ENCODE data around the gene RSPRY1.

The RSPRY1 gene

DNA sequence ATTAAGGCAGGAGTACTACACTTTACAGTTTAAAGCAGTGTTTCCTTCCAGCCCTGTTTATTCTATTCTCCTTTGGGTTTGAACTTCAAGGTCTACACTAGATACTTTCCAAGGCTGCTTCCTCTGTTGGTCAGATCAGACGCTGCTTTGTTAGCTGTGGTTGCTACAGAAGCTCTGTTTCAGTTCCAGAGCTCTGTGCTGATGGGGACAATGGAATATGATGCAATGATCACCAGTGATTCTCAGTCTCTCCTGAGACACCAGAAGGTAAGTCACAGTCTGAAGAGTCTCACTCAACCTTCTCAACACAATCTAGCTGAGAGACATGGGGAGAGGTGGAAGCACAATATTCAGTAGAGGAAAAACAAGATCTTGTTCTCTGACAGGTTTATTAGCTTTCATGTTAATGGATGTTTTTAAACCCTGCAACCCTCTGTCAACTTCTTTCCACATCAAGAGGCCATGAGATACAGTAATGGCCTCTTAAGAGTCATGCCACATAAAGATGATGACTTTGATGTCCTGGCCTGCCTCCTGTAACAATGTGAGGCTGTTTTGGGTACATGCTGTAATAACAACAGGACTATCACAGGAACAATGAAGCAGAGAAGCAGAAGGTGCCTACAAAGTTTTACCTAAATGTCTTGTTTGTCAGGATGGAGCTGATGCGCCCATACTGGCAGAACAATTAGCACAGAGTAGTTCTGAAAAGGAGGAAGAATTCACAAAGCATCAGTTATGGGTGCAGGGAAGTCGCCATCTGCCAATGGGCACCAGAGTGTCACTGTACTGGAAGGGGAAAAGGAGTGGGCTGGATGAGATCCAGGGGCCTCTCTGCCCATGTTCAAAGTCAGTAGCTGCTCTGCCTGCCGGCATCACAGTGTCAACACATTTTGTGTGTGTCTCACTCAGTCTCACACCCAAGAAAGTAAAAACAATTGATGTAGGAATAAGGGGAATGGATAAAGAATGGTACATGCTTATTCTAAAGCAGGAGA lies 33.7 kb upstream of the RSPRY1 start:
- no peak for DNase-seq

- DNase-seq, result no peak
Measured at GRCh38 chr16:57153841-57154240, 32.3 kb upstream of the RSPRY1 start.

GRCh38 chr16:57155702-57156350 lies 30.3 kb upstream of the RSPRY1 start:
- no peak for DNase-seq

DNA sequence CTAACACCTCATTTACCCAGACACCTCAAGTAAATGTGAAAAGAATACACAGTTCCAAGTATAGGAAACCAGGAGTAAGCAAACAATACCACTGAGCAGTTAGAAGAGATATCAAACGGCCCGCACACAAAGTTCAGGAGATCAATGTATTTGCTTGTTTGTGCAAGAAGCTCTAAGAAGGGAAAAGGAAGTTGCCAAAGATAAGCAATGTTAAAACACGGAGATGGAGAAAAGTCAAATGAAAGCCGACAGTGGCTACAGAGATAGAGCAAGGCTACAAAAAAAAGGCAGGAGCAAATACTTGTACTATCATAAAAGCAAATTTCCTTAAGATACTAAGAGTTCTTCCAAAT lies 29.8 kb upstream of the RSPRY1 start:
- no peak for DNase-seq

GRCh38 chr16:57157533-57157932 lies 28.6 kb upstream of the RSPRY1 start:
- DNase-seq, result no peak

DNA sequence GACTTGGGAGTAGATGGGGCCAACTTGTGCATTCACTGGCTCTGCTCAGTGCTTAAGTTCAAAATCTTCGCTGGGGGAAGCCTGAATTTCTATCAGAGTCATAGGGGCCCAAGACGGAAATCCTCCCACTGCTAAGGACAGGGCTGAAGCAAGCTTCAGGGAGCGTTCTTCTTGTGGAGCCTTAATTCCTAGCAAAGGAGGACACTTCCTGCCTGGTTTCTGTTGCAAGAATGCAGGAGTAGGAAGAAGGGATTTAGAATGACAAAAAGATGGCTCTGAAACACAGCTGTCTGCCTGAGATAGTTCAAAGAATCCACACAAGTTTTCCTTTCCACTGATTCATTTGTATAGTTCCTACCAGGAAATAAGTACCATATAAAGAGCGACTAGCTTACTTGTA lies 26.7 kb upstream of the RSPRY1 start:
- DNase-seq, result no peak

DNA sequence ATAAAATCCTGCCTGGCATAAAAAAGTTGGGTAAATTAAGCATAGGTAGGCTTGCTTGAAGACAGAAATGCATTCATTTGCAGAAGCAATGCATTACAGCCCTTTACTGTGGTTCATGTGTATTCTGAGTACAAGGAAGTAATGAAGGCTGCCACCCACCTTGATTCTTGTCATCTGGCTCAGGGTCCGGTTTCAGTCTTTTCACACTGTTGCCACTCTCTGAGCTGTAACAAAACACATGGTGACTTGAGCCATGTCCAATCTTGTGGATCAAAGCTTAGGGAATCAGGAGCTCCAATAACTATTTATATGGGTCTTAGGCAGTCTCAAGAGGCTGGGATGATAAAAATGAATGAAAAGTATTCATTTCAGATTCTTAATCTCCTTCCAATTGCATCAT lies 22.3 kb upstream of the RSPRY1 start:
- no peak for DNase-seq

- DNase-seq, result no peak
Measured at GRCh38 chr16:57165483-57165882, 20.6 kb upstream of the RSPRY1 start.

DNA sequence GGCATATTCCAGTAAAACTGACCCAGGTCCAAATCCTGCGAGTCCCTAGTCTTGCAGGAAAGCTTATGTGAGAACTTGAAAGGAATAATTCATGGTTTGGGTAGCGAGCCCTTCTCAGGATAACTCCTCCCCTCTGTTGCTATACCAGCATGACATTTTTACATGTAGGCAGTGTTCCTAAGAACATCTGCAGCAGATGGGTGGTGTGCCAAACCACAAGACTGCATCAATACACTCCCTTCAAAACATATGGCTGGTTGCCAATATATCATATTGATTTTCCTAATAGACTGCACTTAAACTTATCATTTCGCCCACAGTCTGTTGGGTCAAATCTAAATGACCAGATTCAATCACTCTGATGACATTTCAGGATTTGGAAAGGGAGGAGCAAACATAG lies 20.2 kb upstream of the RSPRY1 start:
- no peak for DNase-seq

DNA sequence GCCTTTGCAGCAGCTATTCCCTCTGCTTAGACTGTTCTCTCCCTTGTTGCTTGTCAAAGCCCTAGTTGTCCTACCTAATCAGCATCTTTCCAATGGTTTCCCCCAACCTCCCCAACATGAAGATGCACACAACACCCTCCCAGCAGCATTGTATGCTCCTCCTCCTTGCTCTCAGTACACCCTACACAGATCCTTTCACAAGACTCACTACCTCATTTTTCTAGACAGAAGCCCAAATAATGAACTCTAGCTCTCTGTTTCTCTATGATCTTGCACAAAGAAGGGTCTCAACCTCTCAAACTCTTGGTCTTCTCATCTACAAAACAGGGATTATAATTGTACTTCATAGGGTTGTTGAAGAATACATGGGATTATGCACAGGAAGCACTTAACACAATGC lies 19.7 kb upstream of the RSPRY1 start:
- DNase-seq, result peak in 3 of 4 experiments; percentile 38 to 60 (median 50)

- peak; percentile 70 to 92 (median 84) for DNase-seq
Measured at GRCh38 chr16:57166951-57167350, 19.2 kb upstream of the RSPRY1 start.

GRCh38 chr16:57167538-57167937 lies 18.6 kb upstream of the RSPRY1 start:
- DNase-seq, result no peak

- DNase-seq, result peak; percentile 58 to 84 (median 71)
Measured at GRCh38 chr16:57167953-57168352, 18.2 kb upstream of the RSPRY1 start.

DNA sequence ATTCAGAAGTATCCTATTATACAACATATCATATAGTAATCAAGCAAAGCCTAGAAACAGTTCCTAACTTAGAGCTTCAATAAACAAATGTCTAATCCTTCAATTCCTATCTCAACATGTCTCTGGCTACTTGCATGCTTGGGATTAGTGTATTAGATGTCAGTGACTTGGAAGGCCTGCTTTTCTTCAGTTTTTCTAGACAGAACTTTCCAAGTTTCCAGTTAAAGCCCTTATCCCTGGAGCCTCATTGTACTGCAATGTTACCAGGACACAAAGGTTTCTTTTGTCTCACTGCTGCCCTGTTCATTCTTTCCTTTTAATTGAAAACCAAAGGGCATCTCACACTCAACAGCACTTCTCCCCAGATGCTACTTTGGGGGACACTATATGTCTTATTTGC lies 16.8 kb upstream of the RSPRY1 start:
- DNase-seq, result no peak

DNA sequence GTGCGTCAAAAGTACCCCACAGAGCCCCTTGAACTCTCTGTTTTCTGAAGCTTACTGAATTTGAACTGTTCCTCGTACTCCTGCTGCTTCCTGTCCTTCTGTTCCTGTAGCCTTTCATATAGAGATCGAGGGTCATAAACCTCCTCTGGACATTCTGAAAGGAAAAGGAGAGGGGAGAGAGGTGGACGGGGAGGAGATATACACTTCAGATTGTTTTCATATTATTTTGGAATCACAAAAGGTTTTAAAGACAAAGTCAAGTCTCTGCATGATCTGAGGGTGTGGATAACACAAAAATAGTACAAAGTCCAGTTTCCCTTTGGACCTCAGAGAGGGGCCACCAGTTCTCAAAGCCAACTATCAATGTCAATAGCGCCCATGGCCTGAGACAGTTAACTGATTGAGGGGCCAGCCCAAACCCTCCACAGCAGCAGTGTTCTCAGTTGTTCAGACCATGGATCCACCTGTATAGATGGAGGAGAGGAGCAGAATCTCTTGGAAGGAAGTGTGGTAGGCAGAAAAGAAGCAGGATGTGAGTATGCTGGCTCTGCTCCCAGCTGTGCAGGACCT lies 13.3 kb upstream of the RSPRY1 start:
- no peak for DNase-seq

- no peak for DNase-seq
Measured at GRCh38 chr16:57175896-57176295, 10.2 kb upstream of the RSPRY1 start.

- no peak for DNase-seq
Measured at GRCh38 chr16:57178196-57178595, 7.9 kb upstream of the RSPRY1 start.

- no peak for DNase-seq
Measured at GRCh38 chr16:57178793-57179212, 7.3 kb upstream of the RSPRY1 start.

GRCh38 chr16:57179215-57179828 lies 6.8 kb upstream of the RSPRY1 start:
- DNase-seq, result no peak

- no peak for DNase-seq
Measured at GRCh38 chr16:57184113-57184512, 2.0 kb upstream of the RSPRY1 start.

DNA sequence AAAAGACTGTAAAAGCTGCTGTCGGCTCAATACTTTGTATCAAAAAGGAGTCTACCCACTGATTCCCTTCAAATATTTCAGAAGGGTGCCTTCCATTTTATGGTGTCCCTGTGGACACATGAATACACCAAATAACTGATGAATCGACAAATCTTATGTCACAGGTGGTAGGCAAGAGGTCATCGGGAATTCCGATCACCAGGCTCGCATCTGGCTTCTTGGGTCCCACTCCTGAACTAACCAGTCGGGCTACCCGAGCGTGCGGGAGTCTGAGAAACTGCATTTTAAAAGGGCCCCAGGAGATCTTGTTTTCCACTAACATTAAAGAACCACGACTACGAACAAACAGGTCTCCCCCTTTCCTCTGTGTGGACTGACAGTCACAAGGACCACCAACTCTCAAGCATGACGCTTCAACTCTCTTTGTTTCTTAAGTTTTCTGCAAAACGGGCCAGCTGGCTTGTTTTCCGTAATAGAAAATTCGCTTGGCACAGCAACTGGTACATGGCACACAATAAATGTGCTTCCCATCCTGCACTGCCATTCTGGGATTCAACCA lies 1.2 kb upstream of the RSPRY1 start:
- DNase-seq, result no peak

- DNase-seq, result peak; percentile 8 to 54 (median 41)
Measured at GRCh38 chr16:57185446-57185944, 634 bp upstream of the RSPRY1 start.

Measured in suppressor macrophage (primary cell).